Measurements from ENCODE around the gene PTGIR. TPM values are rescaled to one million over a fixed set of nuclear protein-coding genes. Genes with fewer than 3 reads are reported as not detected.

PTGIR gene
- total and polyA plus RNA-seq, 2 experiments from 2014 or later, result 3.2 to 4.8 TPM

- no peaks in the 10 kb centered on the region for H3K36me3 ChIP-seq (replicated peaks; ENCODE audit: insufficient read depth, low read depth)
These were observed 26.4 kb downstream of the PTGIR start for GRCh38 chr19:46598372-46598917.

GRCh38 chr19:46596008-46596407 is 28.9 kb downstream of the PTGIR start:
- 83% methylated on average over 6 of the region's 6 CpGs for WGBS (ENCODE audit: low lambda C conversion rate, missing lambda C conversion rate)
- Histone ChIP-seq H3K4me1 (ENCODE audit: insufficient read depth) (no peaks in the 10 kb centered on the region), H3K4me2 (no peak overlapping the region), H3K4me3 (no peak overlapping the region), H3K79me2 (no peaks in the 10 kb centered on the region), H2AFZ (no peak overlapping the region), H3K9me2 (replicated peaks; ENCODE audit: insufficient read depth) (no peaks in the 10 kb centered on the region), H3K36me3 (replicated peaks; ENCODE audit: insufficient read depth, low read depth) (no peaks in the 10 kb centered on the region), H3K27ac (no peak overlapping the region), H3K27me3 (no peaks in the 10 kb centered on the region), H3K9me3 (ENCODE audit: low read depth) (no peaks in the 10 kb centered on the region), H4K20me1 (ENCODE audit: insufficient read depth, poor library complexity, severe bottlenecking) (no peaks in the 10 kb centered on the region)
- TF ChIP-seq EZH2phosphoT487 (IDR thresholded peaks at IDR 0.05; ENCODE audit: low read depth, severe bottlenecking, unreplicated experiment), result no peak
- no peak for TF ChIP-seq EZH2 (IDR thresholded peaks at IDR 0.05; ENCODE audit: borderline replicate concordance)
- no peak for TF ChIP-seq CTCF (IDR thresholded peaks at IDR 0.05; ENCODE audit: poor library complexity)
- DNase-seq (ENCODE audit: low spot score), result no peak

More at GRCh38 chr19:46598372-46598917, 26.4 kb downstream of the PTGIR start:
- Histone ChIP-seq H3K79me2 (peaks cover 22% of the 10 kb centered on the region), H3K4me3 (no peak overlapping the region), H3K27me3 (no peaks in the 10 kb centered on the region), H2AFZ (no peak overlapping the region), H3K4me1 (ENCODE audit: insufficient read depth) (peaks cover 1% of the 10 kb centered on the region), H3K4me2 (no peak overlapping the region), H4K20me1 (ENCODE audit: insufficient read depth, poor library complexity, severe bottlenecking) (peaks cover 7% of the 10 kb centered on the region), H3K9me3 (ENCODE audit: low read depth) (no peaks in the 10 kb centered on the region), H3K27ac (no peak overlapping the region), H3K9me2 (replicated peaks; ENCODE audit: insufficient read depth) (no peaks in the 10 kb centered on the region)
- no peak for DNase-seq (ENCODE audit: low spot score)
- no peak for TF ChIP-seq CTCF (IDR thresholded peaks at IDR 0.05; ENCODE audit: poor library complexity)
- no peak for TF ChIP-seq EZH2 (IDR thresholded peaks at IDR 0.05; ENCODE audit: borderline replicate concordance)
- no peak for TF ChIP-seq EZH2phosphoT487 (IDR thresholded peaks at IDR 0.05; ENCODE audit: low read depth, severe bottlenecking, unreplicated experiment)
- 92% methylated on average over 4 of the region's 4 CpGs for WGBS (ENCODE audit: low lambda C conversion rate, missing lambda C conversion rate)

GRCh38 chr19:46591870-46592269 is 33.0 kb downstream of the PTGIR start:
- DNase-seq (ENCODE audit: low spot score), result no peak
- TF ChIP-seq EZH2phosphoT487 (IDR thresholded peaks at IDR 0.05; ENCODE audit: low read depth, severe bottlenecking, unreplicated experiment) (no peak), CTCF (IDR thresholded peaks at IDR 0.05; ENCODE audit: poor library complexity) (no peak), EZH2 (IDR thresholded peaks at IDR 0.05; ENCODE audit: borderline replicate concordance) (no peak)
- Histone ChIP-seq H3K4me2 (no peak overlapping the region), H2AFZ (no peak overlapping the region), H3K4me1 (ENCODE audit: insufficient read depth) (no peaks in the 10 kb centered on the region), H3K9me3 (ENCODE audit: low read depth) (no peaks in the 10 kb centered on the region), H3K4me3 (no peak overlapping the region), H4K20me1 (ENCODE audit: insufficient read depth, poor library complexity, severe bottlenecking) (no peaks in the 10 kb centered on the region), H3K79me2 (no peaks in the 10 kb centered on the region), H3K27me3 (no peaks in the 10 kb centered on the region), H3K36me3 (replicated peaks; ENCODE audit: insufficient read depth, low read depth) (no peaks in the 10 kb centered on the region), H3K9me2 (replicated peaks; ENCODE audit: insufficient read depth) (no peaks in the 10 kb centered on the region), H3K27ac (no peak overlapping the region)
- 92% methylated on average over 3 of the region's 3 CpGs for WGBS (ENCODE audit: low lambda C conversion rate, missing lambda C conversion rate)
